Mucosa of rectum (tissue), 2 donors: ENCODE results near the gene ARHGAP15.

Source experiments
- H3K27ac ChIP-seq, 2 donors: one replicate each; pipeline ENCODE4 v1.7.0; 2013; ENCODE audit warnings: inconsistent platforms in 2 of 2, low read depth in 2 of 2, low read length in 2 of 2
- H3K27me3 ChIP-seq, 2 donors: one replicate each; pipeline ENCODE4 v1.7.0; 2013; ENCODE audit warnings: low read length in 2 of 2; ENCODE audit not compliant: control insufficient read depth in 2 of 2, insufficient read depth in 2 of 2
- H3K36me3 ChIP-seq, 2 donors: one replicate each; pipeline ENCODE4 v1.7.0; 2013; ENCODE audit warnings: low read length in 2 of 2; ENCODE audit not compliant: control insufficient read depth in 2 of 2, insufficient read depth in 2 of 2
- H3K4me1 ChIP-seq, 2 donors: one replicate each; pipeline ENCODE4 v1.7.0; 2013; ENCODE audit warnings: low read length in 2 of 2, mild to moderate bottlenecking in 1 of 2; ENCODE audit not compliant: control insufficient read depth in 2 of 2, insufficient read depth in 2 of 2
- H3K4me3 ChIP-seq, 2 donors: one replicate each; pipeline ENCODE4 v1.7.0; 2013; ENCODE audit warnings: low read length in 2 of 2
- H3K9ac ChIP-seq, 2 donors: one replicate each; pipeline ENCODE4 v1.7.0; 2013; ENCODE audit warnings: low read length in 2 of 2, low read depth in 1 of 2, mild to moderate bottlenecking in 1 of 2
- H3K9me3 ChIP-seq, 2 donors: one replicate each; pipeline ENCODE4 v1.7.0; 2013; ENCODE audit warnings: low read length in 2 of 2; ENCODE audit not compliant: control insufficient read depth in 2 of 2
- donor health status: healthy.
- donor health status: Normal muscosa, but diverticular disease.

The ARHGAP15 gene

GRCh38 chr2:143186876-143187275 is 57.7 kb downstream of the ARHGAP15 start:
- Histone ChIP-seq H3K36me3 (no peaks in the 10 kb centered on the region), H3K4me1 (no peaks in the 10 kb centered on the region), H3K27me3 (no peaks in the 10 kb centered on the region), H3K9ac (no peak overlapping the region), H3K4me3 (no peak overlapping the region), H3K27ac (no peak overlapping the region), H3K9me3 (no peaks in the 10 kb centered on the region)

- H3K9ac ChIP-seq = no peak overlapping the region
- no peak overlapping the region for H3K4me3 ChIP-seq
- H3K27ac ChIP-seq = no peak overlapping the region
- H3K4me1 ChIP-seq = no peaks in the 10 kb centered on the region
- H3K9me3 ChIP-seq = no peaks in the 10 kb centered on the region
- H3K36me3 ChIP-seq = no peaks in the 10 kb centered on the region
- H3K27me3 ChIP-seq = no peaks in the 10 kb centered on the region
Measured at GRCh38 chr2:143190431-143190830, 61.2 kb downstream of the ARHGAP15 start.

- no peak overlapping the region for H3K9ac ChIP-seq
- no peaks in the 10 kb centered on the region for H3K27me3 ChIP-seq
- no peaks in the 10 kb centered on the region for H3K9me3 ChIP-seq
- H3K27ac ChIP-seq = no peak overlapping the region
- no peak overlapping the region for H3K4me3 ChIP-seq
- H3K4me1 ChIP-seq = no peaks in the 10 kb centered on the region
- H3K36me3 ChIP-seq = no peaks in the 10 kb centered on the region
Measured at GRCh38 chr2:143192106-143192505, 62.9 kb downstream of the ARHGAP15 start.

GRCh38 chr2:143192716-143193115 is 63.5 kb downstream of the ARHGAP15 start:
- Histone ChIP-seq H3K4me1 (no peaks in the 10 kb centered on the region), H3K9me3 (no peaks in the 10 kb centered on the region), H3K27ac (no peak overlapping the region), H3K4me3 (no peak overlapping the region), H3K9ac (no peak overlapping the region), H3K27me3 (no peaks in the 10 kb centered on the region), H3K36me3 (no peaks in the 10 kb centered on the region)

GRCh38 chr2:143193121-143193520 is 63.9 kb downstream of the ARHGAP15 start:
- no peaks in the 10 kb centered on the region for H3K9me3 ChIP-seq

GRCh38 chr2:143195511-143195910 is 66.3 kb downstream of the ARHGAP15 start:
- no peak overlapping the region for H3K9ac ChIP-seq
- no peaks in the 10 kb centered on the region for H3K36me3 ChIP-seq
- no peaks in the 10 kb centered on the region for H3K27me3 ChIP-seq
- no peaks in the 10 kb centered on the region for H3K4me1 ChIP-seq
- no peaks in the 10 kb centered on the region for H3K9me3 ChIP-seq
- H3K27ac ChIP-seq = no peak overlapping the region
- no peak overlapping the region for H3K4me3 ChIP-seq

More at GRCh38 chr2:143193121-143193520, 63.9 kb downstream of the ARHGAP15 start:
- H3K4me1 ChIP-seq = no peaks in the 10 kb centered on the region
- H3K27me3 ChIP-seq = no peaks in the 10 kb centered on the region
- no peaks in the 10 kb centered on the region for H3K36me3 ChIP-seq
- H3K27ac ChIP-seq = no peak overlapping the region
- no peak overlapping the region for H3K4me3 ChIP-seq
- no peak overlapping the region for H3K9ac ChIP-seq

- H3K4me1 ChIP-seq = no peaks in the 10 kb centered on the region
- H3K9me3 ChIP-seq = no peaks in the 10 kb centered on the region
- no peak overlapping the region for H3K27ac ChIP-seq
- no peak overlapping the region for H3K9ac ChIP-seq
- H3K36me3 ChIP-seq = no peaks in the 10 kb centered on the region
- H3K4me3 ChIP-seq = no peak overlapping the region
- H3K27me3 ChIP-seq = no peaks in the 10 kb centered on the region
Measured at GRCh38 chr2:143204062-143204461, 74.8 kb downstream of the ARHGAP15 start.

GRCh38 chr2:143205106-143205764 is 76.0 kb downstream of the ARHGAP15 start:
- H3K4me3 ChIP-seq = no peak overlapping the region
- H3K9ac ChIP-seq = no peak overlapping the region
- H3K9me3 ChIP-seq = no peaks in the 10 kb centered on the region
- no peaks in the 10 kb centered on the region for H3K36me3 ChIP-seq
- H3K27me3 ChIP-seq = no peaks in the 10 kb centered on the region
- no peaks in the 10 kb centered on the region for H3K4me1 ChIP-seq
- H3K27ac ChIP-seq = no peak overlapping the region

GRCh38 chr2:143209570-143210445 is 80.6 kb downstream of the ARHGAP15 start:
- no peak overlapping the region for H3K27ac ChIP-seq
- H3K9ac ChIP-seq = no peak overlapping the region
- H3K4me1 ChIP-seq = no peaks in the 10 kb centered on the region
- H3K4me3 ChIP-seq = no peak overlapping the region
- H3K27me3 ChIP-seq = no peaks in the 10 kb centered on the region
- H3K9me3 ChIP-seq = no peaks in the 10 kb centered on the region
- H3K36me3 ChIP-seq = no peaks in the 10 kb centered on the region

GRCh38 chr2:143210446-143210819 is 81.2 kb downstream of the ARHGAP15 start:
- Histone ChIP-seq H3K27me3 (no peaks in the 10 kb centered on the region), H3K4me1 (no peaks in the 10 kb centered on the region), H3K9ac (no peak overlapping the region), H3K9me3 (no peaks in the 10 kb centered on the region), H3K27ac (no peak overlapping the region), H3K4me3 (no peak overlapping the region), H3K36me3 (no peaks in the 10 kb centered on the region)
